HS-27A (cell line): Measurements from ENCODE around the gene C10orf88.
"Not testable (repeated sequence)": the region's sequence is repeated elsewhere in the genome, so short reads cannot be mapped to it uniquely, and the experiment has no call there.

Source experiments
- DNase-seq: peaks from one replicate; pipeline ENCODE4 v3.0.0-alpha.2; 2012; ENCODE audit warnings: low read depth, missing footprints

Gene C10orf88

GRCh38 chr10:122957474-122957873, 3.4 kb upstream of the C10orf88 start:
- DNase-seq = no peak

DNA sequence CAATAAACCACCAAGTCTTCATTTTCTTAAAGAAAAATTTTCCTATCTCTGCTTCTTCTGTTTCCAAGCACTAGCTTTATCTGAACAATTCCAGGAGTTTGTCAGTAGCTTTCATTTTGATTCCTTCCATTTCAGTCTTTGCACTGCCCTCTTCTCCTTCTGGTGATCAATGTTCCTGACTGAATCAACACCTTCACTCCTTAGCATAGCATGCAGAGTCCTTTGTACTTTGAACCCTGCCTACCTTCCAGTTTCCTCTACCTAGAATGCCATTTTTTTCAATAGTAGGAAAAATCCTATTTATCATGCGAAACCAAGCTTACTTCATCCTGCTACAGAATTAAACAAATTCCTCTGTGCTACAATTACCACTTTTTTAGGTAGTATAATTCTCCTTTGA, 1.9 kb upstream of the C10orf88 start:
- DNase-seq = no peak

GRCh38 chr10:122954731-122955050, 664 bp upstream of the C10orf88 start:
- DNase-seq = no peak

DNA sequence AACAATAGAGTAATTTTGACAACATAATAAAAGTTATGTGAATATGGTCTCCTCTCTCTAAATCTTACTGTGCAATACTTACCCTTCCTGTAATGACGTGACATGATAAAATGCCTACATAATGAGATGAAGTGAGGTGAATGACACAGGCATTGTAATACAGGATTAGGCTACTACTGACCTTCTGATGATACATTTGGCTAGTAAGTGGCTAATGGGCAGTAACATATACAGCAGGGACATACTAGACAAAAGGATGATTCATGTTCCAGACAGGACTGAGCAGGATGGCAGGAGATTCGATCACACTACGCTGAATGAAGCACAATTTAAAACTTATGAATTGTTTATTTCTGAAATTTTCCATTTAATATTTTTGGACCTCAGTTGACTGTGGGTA, 4.7 kb downstream of the C10orf88 start:
- DNase-seq = no peak

DNA sequence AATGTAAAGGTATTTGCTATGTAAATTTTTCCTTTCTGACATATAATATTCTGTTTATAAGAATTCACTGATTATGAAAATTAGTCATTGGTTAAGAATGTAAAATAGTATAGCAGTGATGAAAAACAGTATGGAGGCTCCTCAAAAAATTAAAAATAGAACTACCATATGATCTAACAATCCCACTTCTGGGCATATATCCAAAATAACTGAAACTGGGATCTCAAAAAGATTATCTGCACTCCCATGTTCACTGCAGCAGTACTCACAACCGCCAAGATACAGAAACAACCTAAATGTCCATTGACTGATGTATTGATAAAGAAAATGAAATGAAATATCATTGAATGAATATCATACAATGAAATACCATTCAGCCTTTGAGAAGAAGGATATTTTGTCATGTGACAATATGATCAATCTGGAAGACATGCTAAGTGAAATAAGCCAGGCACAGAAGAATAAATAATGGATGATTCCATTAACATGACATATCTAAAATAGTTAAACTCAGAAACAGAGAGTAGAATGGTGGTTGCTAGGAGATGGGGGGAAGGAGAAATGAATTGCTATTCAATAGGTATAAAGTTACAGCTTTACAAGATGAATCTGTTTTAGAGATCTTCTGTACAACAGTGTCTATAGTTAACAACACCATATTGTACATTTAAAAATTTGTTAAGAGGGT, 14.0 kb downstream of the C10orf88 start:
- peak; percentile 36 for DNase-seq

GRCh38 chr10:122939133-122939855, 14.7 kb downstream of the C10orf88 start:
- DNase-seq = no peak

DNA sequence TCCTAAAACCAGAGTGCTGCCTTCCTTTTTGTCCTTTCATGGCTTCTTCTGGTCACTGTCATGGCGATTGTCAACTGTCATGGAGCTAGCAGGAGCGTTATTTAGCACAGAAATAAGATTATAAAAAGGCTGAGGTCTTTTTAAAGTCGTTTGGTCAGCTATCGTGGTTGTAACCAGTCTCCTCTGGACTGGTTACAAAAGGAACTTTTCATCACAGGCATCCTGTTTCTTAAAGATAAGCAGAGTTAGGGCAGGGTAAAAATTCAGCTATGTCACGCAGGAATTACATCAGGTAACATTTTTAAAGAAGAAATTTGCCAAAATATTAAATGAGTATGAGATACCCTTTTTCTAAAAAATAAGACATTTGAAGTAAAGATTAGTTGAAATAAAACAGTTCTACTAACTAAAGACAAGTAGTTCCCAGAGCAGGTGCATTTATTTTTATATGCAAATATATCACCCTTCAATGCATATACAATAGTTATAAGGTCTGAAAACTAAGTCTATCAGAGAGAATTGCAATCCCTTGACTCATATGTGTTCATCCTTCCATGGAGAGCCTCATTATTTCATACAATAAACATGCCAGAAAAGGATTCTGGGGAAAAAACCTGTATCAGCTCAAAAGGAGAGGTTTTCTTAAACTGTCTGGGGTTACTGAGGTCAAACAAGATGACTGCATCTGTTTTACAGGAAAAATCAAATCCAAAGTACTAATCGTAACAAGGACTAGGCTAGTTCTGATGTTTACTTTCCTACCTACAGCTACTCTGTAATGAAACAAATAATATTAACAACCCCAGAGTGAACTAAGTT, 22.7 kb downstream of the C10orf88 start:
- no peak for DNase-seq

- DNase-seq = no peak
Measured at GRCh38 chr10:122930140-122930539, 23.9 kb downstream of the C10orf88 start.

DNA sequence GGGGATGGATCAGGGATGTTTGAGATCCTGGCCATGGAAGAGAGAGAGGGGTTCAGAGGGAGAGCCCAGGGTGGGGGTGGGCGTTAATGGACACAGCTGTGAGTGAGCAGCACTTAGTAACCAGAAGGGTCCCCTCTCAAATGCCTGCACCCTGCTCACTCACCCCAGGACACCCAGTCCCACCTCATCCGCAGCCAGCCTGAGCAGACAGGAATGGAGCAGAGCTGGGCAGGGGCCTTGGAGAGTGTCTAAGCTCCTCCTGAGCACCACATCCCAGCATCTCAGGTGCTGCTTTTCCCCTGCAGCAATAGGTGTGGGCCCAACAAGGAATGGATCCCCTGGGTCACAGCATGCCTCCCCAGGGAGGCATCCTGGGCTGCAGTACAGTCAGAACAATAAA, 38.3 kb downstream of the C10orf88 start:
- DNase-seq = no peak

GRCh38 chr10:122911889-122912484, 42.0 kb downstream of the C10orf88 start:
- peak; percentile 1 for DNase-seq

- no peak for DNase-seq
Measured at GRCh38 chr10:122910310-122910709, 43.7 kb downstream of the C10orf88 start, which contains the start of gene FAM24A. FAM24A (plus strand) TSS chr10:122910610; CDS start chr10:122911635, 1,025 bp downstream.

- DNase-seq = not testable (repeated sequence)
Measured at GRCh38 chr10:122903861-122904260, 50.2 kb downstream of the C10orf88 start.

GRCh38 chr10:122894261-122894944, 59.6 kb downstream of the C10orf88 start:
- no peak for DNase-seq

DNA sequence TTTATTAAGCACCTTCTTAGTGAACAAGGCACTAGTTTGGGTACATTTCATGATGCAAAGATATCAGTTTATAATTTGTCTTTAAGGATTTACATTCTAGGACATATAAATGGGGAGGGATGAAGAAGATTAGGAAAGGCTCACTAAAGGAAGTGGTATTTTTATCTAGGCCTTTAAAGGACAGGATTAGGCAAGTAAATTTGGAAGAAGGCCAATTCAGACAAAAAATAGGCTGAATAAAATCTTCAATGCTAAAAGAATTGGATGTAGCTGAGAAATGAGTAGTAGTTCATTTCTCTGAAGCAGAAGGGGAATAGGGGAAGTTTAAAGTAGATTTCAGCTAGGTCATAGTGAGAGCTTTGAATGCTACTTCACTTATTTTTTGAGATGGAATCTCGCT, 69.9 kb downstream of the C10orf88 start:
- DNase-seq = no peak

DNA sequence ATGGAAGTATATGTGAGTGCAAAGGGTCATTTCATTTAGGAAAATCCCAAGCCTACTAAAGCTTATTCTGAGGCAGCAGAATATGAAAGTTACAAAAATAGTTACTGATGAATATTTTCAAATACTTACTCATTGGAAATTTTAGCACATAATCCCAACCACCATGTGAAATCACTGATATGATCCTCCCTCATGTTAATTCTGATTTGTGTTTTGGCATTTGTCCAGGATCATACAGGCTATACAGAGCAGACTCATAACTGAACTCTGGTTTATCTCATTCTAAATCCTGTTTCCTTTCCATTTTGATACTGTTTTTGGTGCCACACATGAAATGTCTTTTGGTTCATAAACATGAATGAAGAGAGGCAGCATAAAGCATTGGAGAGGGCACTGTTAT, 71.3 kb downstream of the C10orf88 start:
- no peak for DNase-seq
